Peyer's patch (tissue), 4 donors: ENCODE measurements around the gene ANKRD49. TPM values are rescaled to one million over a fixed set of nuclear protein-coding genes. Genes with fewer than 3 reads are reported as not detected.

Source experiments
- DNase-seq, 3 donors: peaks; one replicate each; pipeline ENCODE4 v3.0.0-alpha.2; 2017 to 2019
- H3K27ac ChIP-seq, 4 donors: fragments of 200-600 bp; sonication (generic); one replicate each; pipeline ENCODE4 v1.5.1; 2016 to 2019
- H3K27me3 ChIP-seq, 2 donors: fragments of 200-600 bp; sonication (generic); one replicate each; pipeline ENCODE4 v1.5.1; 2019
- H3K36me3 ChIP-seq, 3 donors: fragments of 200-600 bp; sonication (generic); one replicate each; pipeline ENCODE4 v1.5.1; 2016 to 2019
- H3K4me1 ChIP-seq, 4 donors: fragments of 200-600 bp; sonication (generic); one replicate each; pipeline ENCODE4 v1.5.1; 2016 to 2019
- H3K4me3 ChIP-seq, 4 donors: fragments of 200-600 bp; sonication (generic); 1 replicate in 3 of 4; 2 replicates in 1 of 4; pipeline ENCODE4 v1.5.1; 2016 to 2019; ENCODE audit warnings: mild to moderate bottlenecking in 1 of 4
- H3K9me3 ChIP-seq, 4 donors: fragments of 200-600 bp; sonication (generic); one replicate each; pipeline ENCODE4 v1.5.1; 2016 to 2019; ENCODE audit warnings: mild to moderate bottlenecking in 1 of 4
- POLR2A ChIP-seq, 2 donors: fragments of 450-650 bp; IDR thresholded peaks; one replicate each; pipeline ENCODE4 v1.5.1; 2017; ENCODE audit warnings: antibody characterized with exemption in 2 of 2, mild to moderate bottlenecking in 2 of 2, moderate library complexity in 2 of 2
- total RNA-seq, 4 donors: library from RNA; depleted of rRNA; stranded (reverse); fragments of >200 nt; gene quantifications; one replicate each; pipeline ENCODE4 v1.1.0, GENCODE V29; 2016
- TF ChIP-seq, protein P1 (sequence below), 6 experiments: fragments of 450-650 bp in 4 of 6; fragments of 200-600 bp in 2 of 6; sonication (generic) in 1 of 6; IDR thresholded peaks; one replicate each; pipeline ENCODE4 v1.5.1; 2017 to 2019; ENCODE audit warnings: antibody characterized with exemption in 6 of 6, mild to moderate bottlenecking in 3 of 6, moderate library complexity in 1 of 6

ANKRD49 gene, protein sequence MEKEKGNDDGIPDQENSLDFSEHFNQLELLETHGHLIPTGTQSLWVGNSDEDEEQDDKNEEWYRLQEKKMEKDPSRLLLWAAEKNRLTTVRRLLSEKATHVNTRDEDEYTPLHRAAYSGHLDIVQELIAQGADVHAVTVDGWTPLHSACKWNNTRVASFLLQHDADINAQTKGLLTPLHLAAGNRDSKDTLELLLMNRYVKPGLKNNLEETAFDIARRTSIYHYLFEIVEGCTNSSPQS
- total RNA-seq: 10 to 100 TPM; 17.3 to 49.5 (median 20.7) TPM

DNA sequence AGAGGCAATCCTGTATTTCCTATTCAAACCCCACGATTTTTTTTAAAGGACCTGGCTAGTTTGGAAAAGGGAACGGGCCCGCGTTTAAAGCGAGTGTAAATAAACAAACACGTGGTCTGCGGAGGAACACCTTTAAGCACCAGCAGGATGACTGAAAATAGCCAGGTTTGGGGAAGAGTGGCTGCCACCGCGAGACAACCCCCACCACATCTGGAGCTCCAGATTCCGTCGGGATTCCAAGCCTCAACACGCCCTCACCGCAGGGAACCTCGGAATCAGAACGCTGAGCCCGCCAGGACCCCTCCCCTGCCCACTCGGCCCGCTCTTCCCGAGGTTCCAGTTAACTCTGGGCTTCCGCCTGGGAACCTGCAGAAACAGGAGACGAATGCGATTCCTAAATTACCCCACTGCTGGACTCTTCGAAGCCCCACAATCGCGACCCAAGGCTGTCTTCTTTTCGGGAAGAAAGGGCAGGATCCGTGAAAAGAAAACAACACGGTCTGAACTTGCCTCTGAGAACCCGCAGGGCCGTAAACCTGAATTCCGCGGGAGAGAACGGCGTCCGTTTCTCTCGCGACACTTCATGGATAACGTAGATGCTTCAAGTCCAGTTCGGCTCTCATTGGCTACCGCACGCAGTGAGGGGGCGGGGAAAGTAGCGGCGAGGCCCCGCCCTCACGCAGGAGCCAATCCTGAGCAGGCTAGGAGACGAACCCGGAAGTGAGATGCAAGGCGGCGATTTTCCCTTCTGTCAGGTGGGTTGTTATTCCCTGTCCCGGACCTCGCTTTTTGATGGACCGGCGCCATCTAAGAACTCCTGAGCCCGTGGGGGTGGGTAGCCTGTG, at the start of gene ANKRD49, which contains the start of gene MRE11:
ANKRD49 (plus strand) TSS at position 704 of the 845 bp plus-strand sequence. CDS start 2,710 bp downstream, outside the sequence.
MRE11 (minus strand) TSS at position 564 of the 845 bp plus-strand sequence. CDS start 1,043 bp downstream, outside the sequence.
- no peaks in the 10 kb centered on the region for H3K27me3 ChIP-seq
- H3K36me3 ChIP-seq: peaks cover 0 to 29% (median 0%) of the 10 kb centered on the region in 3 donors
- H3K27ac ChIP-seq: peak within 1 kb of the TSS; percentile 78 to 86 (median 81)
- peak within 1 kb of the TSS; percentile 74 to 96 (median 80) for H3K4me3 ChIP-seq
- peaks cover 0 to 22% (median 2%) of the 10 kb centered on the region in 4 donors for H3K4me1 ChIP-seq
- H3K9me3 ChIP-seq: no peaks in the 10 kb centered on the region
- peak; percentile 97 to 99 (median 97) for DNase-seq
- TF ChIP-seq, protein P1, sequence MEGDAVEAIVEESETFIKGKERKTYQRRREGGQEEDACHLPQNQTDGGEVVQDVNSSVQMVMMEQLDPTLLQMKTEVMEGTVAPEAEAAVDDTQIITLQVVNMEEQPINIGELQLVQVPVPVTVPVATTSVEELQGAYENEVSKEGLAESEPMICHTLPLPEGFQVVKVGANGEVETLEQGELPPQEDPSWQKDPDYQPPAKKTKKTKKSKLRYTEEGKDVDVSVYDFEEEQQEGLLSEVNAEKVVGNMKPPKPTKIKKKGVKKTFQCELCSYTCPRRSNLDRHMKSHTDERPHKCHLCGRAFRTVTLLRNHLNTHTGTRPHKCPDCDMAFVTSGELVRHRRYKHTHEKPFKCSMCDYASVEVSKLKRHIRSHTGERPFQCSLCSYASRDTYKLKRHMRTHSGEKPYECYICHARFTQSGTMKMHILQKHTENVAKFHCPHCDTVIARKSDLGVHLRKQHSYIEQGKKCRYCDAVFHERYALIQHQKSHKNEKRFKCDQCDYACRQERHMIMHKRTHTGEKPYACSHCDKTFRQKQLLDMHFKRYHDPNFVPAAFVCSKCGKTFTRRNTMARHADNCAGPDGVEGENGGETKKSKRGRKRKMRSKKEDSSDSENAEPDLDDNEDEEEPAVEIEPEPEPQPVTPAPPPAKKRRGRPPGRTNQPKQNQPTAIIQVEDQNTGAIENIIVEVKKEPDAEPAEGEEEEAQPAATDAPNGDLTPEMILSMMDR (IDR thresholded peaks at IDR 0.05): peak in 1 of 6 experiments; percentile 5
- TF ChIP-seq POLR2A (IDR thresholded peaks at IDR 0.05): peak; percentile 65 to 70

DNA sequence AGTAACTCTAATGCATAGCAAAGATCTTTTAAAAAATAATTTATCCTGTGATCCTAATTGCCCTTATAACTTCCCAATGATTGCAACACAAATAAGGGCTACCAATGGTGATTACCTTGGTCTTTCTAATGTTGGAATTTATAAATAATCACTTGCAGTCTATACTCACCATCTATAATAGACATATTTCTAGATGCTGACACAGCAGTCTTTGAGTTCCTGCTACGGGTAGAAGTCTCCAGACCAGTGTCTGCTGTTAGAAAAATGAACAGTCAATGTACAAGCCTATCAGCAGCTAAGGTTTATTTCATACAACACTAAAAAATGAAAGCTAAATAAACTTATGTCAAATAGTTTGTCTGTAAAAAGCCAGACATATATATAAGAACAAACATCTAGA, 48.1 kb upstream of the ANKRD49 start:
- no peaks in the 10 kb centered on the region for H3K4me1 ChIP-seq
- TF ChIP-seq, protein P1 (IDR thresholded peaks at IDR 0.05): no peak
- no peak for TF ChIP-seq POLR2A (IDR thresholded peaks at IDR 0.05)
- H3K9me3 ChIP-seq: no peaks in the 10 kb centered on the region
- H3K4me3 ChIP-seq: no peak overlapping the region
- no peak overlapping the region for H3K27ac ChIP-seq
- peaks cover 0 to 21% (median 0%) of the 10 kb centered on the region in 3 donors for H3K36me3 ChIP-seq
- H3K27me3 ChIP-seq: no peaks in the 10 kb centered on the region
- DNase-seq: no peak

DNA sequence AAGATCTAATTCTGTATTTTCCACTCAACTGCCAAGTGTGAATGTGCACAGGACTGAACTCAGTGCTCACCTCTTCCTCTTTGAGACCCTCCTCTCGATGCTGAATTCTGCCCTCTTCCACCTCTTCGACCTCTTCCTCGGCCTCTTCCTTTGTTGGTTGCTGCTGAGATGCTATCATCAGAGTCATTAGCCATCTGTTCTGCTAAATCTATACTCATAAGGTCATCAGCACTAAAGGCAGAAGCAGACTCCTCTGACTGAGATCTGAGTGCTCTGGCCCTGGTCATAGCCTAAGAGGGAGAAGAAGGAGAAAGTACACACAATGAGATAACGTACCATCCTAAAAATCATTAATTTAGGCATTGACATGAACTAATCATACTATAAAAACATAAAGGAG, 46.6 kb upstream of the ANKRD49 start:
- no peaks in the 10 kb centered on the region for H3K27me3 ChIP-seq
- TF ChIP-seq, protein P1 (IDR thresholded peaks at IDR 0.05): no peak
- no peak for TF ChIP-seq POLR2A (IDR thresholded peaks at IDR 0.05)
- no peak overlapping the region for H3K4me3 ChIP-seq
- H3K9me3 ChIP-seq: no peaks in the 10 kb centered on the region
- no peak overlapping the region for H3K27ac ChIP-seq
- H3K4me1 ChIP-seq: no peaks in the 10 kb centered on the region
- H3K36me3 ChIP-seq: peaks cover 0 to 21% (median 0%) of the 10 kb centered on the region in 3 donors
- no peak for DNase-seq

DNA sequence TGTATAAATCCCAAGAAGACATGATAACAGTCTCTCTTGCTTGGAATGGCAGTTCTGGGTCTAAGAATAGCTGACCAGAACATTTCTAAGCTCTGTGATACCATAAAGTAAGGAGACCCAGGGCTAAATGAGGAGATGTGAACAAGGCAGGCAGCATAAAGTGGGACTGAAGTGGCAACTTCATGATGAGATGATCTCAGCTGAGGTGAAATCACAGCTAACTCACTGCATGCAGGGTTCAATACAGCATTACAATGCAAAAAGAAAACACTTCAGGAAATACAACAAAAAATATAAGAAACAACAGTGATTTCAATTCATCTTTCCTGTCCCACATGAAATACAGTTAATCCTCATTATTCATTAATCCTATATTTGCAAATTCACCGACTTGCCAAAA, 44.8 kb upstream of the ANKRD49 start:
- H3K4me3 ChIP-seq: no peak overlapping the region
- no peak for DNase-seq
- no peaks in the 10 kb centered on the region for H3K9me3 ChIP-seq
- no peaks in the 10 kb centered on the region for H3K4me1 ChIP-seq
- no peaks in the 10 kb centered on the region for H3K27me3 ChIP-seq
- H3K36me3 ChIP-seq: peaks cover 0 to 23% (median 0%) of the 10 kb centered on the region in 3 donors
- no peak for TF ChIP-seq POLR2A (IDR thresholded peaks at IDR 0.05)
- TF ChIP-seq, protein P1 (IDR thresholded peaks at IDR 0.05): no peak
- no peak overlapping the region for H3K27ac ChIP-seq

DNA sequence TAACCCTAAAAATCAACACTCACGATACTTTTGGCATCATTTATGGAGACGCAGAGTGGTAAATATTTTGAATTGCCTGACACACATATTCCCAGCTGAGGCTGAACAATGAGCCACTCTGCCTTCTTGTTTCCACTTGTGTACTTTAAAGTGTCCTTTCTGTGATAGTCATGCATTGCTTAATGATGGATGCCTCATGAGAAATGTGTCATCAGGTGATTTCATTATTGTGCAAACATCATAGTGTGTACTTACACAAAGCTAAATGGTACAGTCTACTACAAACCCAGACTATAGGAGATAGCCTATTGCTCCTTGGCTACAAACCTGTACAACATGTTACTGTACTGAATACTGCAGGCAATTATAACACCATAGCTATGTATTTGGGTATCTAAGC, 44.3 kb upstream of the ANKRD49 start:
- peaks cover 0 to 24% (median 0%) of the 10 kb centered on the region in 3 donors for H3K36me3 ChIP-seq
- TF ChIP-seq POLR2A (IDR thresholded peaks at IDR 0.05): no peak
- TF ChIP-seq, protein P1 (IDR thresholded peaks at IDR 0.05): no peak
- no peaks in the 10 kb centered on the region for H3K9me3 ChIP-seq
- no peak overlapping the region for H3K27ac ChIP-seq
- DNase-seq: no peak
- no peak overlapping the region for H3K4me3 ChIP-seq
- H3K27me3 ChIP-seq: no peaks in the 10 kb centered on the region
- H3K4me1 ChIP-seq: no peaks in the 10 kb centered on the region
